Measurements from ENCODE around the gene DIS3L2. TPM values are rescaled to one million over a fixed set of nuclear protein-coding genes. Genes with fewer than 3 reads are reported as not detected.
"Not testable (repeated sequence)": the region's sequence is repeated elsewhere in the genome, so short reads cannot be mapped to it uniquely, and the experiment has no call there.

The DIS3L2 gene
- total RNA-seq, 2 donors from 2014 or later, result 19.6 to 22.1 TPM

DNA sequence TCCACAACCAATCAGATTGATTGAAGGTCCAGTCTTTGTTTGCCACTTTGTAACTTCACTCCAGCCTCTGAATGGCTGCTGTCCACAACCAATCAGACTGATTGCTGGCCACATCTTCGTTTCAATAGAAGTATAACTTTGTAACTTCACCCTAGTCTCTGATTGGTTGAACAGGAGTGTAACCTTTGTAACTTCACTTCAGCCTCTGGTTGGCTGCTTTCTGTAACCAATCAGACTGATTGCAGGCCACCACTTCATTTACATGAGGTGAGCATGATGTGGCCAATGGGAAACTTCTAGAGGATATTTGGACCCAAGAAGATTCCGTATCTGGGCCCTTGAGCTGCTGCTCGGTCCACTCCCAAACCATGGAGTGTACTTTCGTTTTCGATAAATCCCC lies 400.1 kb downstream of the DIS3L2 start:
- Histone ChIP-seq H3K4me3 (no peak overlapping the region), H3K27ac (no peak overlapping the region), H3K27me3 (no peaks in the 10 kb centered on the region), H3K4me1 (no peaks in the 10 kb centered on the region), H3K36me3 (no peaks in the 10 kb centered on the region), H3K9me3 (no peaks in the 10 kb centered on the region)
- no peak for DNase-seq (ENCODE audit: low spot score)
- TF ChIP-seq, protein P1, sequence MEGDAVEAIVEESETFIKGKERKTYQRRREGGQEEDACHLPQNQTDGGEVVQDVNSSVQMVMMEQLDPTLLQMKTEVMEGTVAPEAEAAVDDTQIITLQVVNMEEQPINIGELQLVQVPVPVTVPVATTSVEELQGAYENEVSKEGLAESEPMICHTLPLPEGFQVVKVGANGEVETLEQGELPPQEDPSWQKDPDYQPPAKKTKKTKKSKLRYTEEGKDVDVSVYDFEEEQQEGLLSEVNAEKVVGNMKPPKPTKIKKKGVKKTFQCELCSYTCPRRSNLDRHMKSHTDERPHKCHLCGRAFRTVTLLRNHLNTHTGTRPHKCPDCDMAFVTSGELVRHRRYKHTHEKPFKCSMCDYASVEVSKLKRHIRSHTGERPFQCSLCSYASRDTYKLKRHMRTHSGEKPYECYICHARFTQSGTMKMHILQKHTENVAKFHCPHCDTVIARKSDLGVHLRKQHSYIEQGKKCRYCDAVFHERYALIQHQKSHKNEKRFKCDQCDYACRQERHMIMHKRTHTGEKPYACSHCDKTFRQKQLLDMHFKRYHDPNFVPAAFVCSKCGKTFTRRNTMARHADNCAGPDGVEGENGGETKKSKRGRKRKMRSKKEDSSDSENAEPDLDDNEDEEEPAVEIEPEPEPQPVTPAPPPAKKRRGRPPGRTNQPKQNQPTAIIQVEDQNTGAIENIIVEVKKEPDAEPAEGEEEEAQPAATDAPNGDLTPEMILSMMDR (IDR thresholded peaks at IDR 0.05), result no peak

DNA sequence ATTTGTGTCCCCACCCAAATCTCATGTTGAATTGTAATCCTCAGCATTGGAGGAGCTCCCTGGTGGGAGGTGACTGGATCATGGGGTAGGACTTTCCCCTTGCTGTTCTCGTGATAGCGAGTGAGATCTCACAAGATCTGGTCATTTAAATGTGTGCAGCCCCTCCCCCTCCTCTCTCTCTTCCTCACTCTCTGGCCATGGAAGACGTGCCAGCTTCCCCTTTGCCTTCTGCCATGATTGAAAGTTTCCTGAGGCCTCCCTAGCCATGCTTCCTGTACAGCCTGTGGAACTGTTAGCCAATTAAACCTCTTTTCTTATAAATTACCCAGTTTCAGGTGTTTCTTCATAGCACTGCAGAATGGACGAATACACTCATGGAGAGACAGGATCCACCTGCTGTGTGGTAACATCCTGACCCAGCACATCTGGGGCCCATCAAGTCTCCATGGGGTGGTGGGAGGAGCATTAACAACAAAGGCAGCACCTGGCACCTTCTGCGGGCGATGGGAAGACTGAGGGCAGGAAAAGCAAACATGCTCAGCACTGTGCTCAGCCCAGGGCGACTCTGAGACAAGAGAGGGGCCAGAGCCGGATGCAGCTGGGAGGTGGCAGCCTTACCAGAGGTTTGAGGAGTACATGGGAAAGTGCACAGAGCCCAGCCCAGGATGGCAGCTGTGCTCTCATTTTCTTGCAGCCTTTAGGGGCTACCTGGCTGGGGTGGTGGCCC lies 400.8 kb downstream of the DIS3L2 start:
- no peak for DNase-seq (ENCODE audit: low spot score)
- H3K4me1 ChIP-seq, result no peaks in the 10 kb centered on the region
- no peaks in the 10 kb centered on the region for H3K36me3 ChIP-seq
- no peak overlapping the region for H3K4me3 ChIP-seq
- TF ChIP-seq, protein P1 (IDR thresholded peaks at IDR 0.05), result no peak
- no peaks in the 10 kb centered on the region for H3K27me3 ChIP-seq
- H3K27ac ChIP-seq, result no peak overlapping the region
- H3K9me3 ChIP-seq, result no peaks in the 10 kb centered on the region

DNA sequence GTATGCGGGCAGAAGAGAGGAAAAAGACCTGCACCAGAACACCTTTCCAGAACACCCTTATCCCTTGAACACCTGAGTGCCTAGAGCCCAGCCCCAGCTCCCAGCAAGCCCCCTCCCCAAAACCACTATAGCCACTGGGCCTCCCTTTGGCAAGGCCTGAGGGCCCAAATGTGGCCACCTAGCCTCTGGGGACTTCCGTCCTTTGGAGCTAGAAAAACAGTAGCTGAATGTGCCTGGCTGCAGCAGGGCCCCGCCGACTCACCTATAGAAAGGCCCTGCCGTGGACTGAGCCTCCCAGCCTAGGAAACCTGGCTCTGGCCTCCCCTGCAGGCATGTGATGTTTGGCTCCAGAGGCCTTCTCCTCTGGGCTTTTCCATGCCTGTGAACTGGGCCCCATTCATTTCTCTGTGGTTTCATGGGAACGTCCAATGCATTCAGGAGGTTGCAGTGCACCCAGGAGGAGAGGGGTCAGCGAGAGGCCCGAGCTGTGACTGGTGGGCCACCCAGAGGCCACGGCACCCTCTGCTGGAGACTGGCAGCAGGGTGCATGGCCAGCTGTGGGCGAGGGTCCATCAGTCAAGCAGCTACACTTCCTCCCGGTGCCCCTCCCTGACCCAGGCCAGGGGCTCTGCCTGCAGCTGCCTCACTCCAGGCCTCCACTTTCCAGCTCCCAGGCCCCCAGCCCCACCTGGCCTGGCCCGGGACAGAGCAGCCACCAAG lies 401.7 kb downstream of the DIS3L2 start:
- not testable (repeated sequence) for H3K4me3 ChIP-seq; H3K9me3 ChIP-seq; H3K27ac ChIP-seq; H3K4me1 ChIP-seq; H3K36me3 ChIP-seq; DNase-seq (ENCODE audit: low spot score); H3K27me3 ChIP-seq

DNA sequence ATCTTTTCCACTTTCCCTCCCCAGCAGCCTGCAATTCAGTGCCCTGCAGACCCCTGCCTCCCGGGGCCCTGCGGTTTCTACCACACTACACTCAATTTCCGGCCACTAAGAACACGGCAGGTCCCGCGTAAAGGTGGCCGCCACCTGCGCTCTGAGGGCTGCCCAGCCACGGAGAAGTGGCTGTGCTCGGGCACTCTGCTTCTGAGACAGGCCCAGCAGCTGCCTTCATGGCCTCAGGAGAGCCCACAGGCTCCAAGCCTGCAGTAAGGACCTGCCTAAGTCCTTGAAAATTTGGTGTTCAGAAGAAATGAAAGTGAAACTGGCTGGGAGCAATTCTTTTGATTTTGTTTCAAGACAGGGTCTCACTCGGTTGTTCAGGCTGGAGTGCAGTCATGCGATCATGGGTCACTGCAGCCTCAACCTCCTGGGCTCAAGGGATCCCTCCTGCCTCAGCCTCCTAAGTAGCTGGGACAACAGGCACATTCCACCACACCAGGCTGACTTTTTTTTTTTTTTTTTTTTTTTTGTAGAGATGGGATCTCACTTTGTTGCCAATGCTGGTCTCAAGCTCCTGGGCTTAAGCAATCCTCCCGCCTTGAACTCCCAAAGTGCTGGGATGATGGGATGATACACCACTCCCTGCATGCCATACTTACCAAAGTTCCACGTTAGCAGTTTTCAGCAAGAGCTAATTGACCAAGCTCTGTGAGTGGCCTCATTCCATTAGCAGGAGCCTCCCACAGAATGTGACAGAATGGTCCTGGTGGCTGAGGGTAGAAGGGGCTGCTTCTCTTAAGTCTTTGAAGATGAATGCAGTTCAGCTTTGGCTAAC lies 402.5 kb downstream of the DIS3L2 start:
- Histone ChIP-seq H3K9me3 (no peaks in the 10 kb centered on the region), H3K4me3 (no peak overlapping the region), H3K27me3 (no peaks in the 10 kb centered on the region), H3K36me3 (no peaks in the 10 kb centered on the region), H3K27ac (no peak overlapping the region), H3K4me1 (no peaks in the 10 kb centered on the region)
- TF ChIP-seq, protein P1 (IDR thresholded peaks at IDR 0.05), result no peak
- DNase-seq (ENCODE audit: low spot score), result no peak

DNA sequence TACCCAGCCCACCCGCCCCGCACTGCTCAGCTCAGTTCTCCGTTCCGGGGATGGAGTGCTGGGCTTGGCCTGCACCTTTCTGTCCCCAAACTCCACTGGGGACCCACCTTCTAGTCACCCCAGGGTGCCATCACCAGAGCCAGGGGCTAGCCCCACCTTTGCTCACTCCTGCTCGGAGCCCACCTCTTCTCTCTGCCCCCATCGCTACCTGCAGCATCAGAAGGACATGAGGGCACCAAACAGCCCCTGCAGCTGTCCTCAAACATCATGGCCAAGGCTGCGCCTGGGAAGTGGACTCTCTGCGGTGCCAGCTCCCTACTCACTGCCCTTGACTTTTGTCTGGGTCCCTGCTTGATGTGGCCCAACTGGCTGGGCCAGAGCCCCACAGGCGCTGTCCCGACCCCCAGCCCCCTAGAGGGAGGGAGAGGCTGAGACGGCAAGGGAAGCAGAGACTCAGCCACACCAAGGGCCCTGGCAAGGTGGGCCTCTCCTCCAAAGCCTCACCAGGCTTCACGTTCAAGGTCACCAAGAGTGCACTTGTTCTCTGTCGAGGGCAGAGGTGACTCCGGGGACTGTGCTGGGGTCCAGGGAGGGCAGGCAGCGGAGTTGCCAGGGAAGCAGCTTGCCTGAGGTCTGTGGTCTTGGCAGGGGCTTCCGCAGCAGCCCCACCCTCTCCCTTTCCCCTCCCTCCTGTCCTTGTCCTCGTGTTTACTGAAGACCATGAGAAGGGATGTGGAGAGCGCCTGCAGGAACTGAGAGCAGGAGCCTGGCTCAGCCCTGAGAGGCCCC lies 403.5 kb downstream of the DIS3L2 start:
- not testable (repeated sequence) for H3K27ac ChIP-seq; DNase-seq (ENCODE audit: low spot score); H3K4me3 ChIP-seq; H3K4me1 ChIP-seq; H3K36me3 ChIP-seq; H3K27me3 ChIP-seq; H3K9me3 ChIP-seq

DNA sequence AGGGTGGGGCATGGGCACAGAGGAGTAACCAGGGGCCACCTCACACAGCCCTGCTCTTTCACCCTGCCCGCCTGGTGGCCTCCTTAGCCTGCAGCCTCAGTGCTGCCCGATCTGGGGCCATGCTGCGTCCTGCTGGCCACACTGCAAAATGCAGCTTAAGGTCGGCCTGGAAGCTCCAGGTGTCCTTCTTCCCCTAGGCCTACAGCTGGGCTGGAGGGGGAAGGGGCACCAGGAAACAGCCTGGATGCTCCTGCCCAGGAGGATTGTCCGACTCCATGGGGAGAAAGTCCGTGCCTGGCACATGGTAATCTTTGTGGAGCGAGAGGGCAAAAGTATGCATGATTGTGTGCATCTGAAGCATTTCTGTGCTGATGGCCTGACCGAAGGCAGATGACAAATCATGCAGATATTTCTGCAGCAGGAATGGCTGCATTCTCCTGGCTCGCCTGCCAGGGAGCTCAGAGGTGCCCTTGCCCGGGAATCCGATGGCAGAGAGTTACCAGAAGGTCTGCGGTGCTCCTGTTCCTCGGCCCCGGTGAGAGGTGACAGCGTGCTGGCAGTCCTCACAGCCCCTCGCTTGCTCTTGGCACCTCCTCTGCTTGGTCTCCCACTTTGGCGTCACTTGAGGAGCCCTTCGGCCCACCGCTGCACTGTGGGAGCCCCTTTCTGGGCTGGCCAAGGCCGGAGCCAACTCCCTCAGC lies 404.3 kb downstream of the DIS3L2 start:
- Histone ChIP-seq H3K27me3 (no peaks in the 10 kb centered on the region), H3K36me3 (no peaks in the 10 kb centered on the region), H3K9me3 (no peaks in the 10 kb centered on the region), H3K4me1 (no peaks in the 10 kb centered on the region), H3K4me3 (no peak overlapping the region), H3K27ac (no peak overlapping the region)
- no peak for DNase-seq (ENCODE audit: low spot score)
- TF ChIP-seq, protein P1 (IDR thresholded peaks at IDR 0.05), result no peak

DNA sequence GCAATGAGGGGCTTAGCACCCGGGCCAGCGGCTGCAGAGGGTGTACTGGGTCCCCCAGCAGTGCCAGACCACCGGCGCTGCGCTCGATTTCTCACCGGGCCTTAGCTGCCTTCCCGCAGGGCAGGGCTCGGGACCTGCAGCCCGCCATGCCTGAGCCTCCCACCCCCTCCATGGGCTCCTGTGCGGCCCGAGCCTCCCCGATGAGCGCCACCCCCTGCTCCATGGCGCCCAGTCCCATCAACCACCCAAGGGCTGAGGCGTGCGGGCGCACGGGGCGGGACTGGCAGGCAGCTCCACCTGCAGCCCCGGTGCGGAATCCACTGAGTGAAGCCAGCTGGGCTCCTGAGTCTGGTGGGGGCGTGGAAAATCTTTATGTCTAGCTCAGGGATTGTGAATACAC lies 404.9 kb downstream of the DIS3L2 start:
- not testable (repeated sequence) for H3K36me3 ChIP-seq; H3K27me3 ChIP-seq; H3K9me3 ChIP-seq; H3K4me3 ChIP-seq; H3K4me1 ChIP-seq; DNase-seq (ENCODE audit: low spot score); H3K27ac ChIP-seq
